Neural cell (in vitro differentiated cells): ENCODE results near the gene TPSG1.

Experiments used
- CTCF ChIP-seq: fragments of 450-650 bp; IDR thresholded peaks from 2 replicates; pipeline ENCODE4 v1.5.1; 2014; ENCODE audit warnings: antibody characterized with exemption, mild to moderate bottlenecking, moderate library complexity; ENCODE audit not compliant: poor library complexity, severe bottlenecking
- EP300 ChIP-seq: fragments of 450-650 bp; conservative IDR thresholded peaks from 2 replicates; pipeline ENCODE4 v1.6.1; 2014; ENCODE audit warnings: antibody characterized with exemption, mild to moderate bottlenecking, moderate library complexity; ENCODE audit not compliant: poor library complexity, severe bottlenecking
- EZH2 ChIP-seq: fragments of 200-600, 300-800 bp; shearing (Covaris generic), sonication (generic); IDR thresholded peaks from 2 replicates; pipeline ENCODE4 v1.6.1; 2014; ENCODE audit warnings: antibody characterized with exemption, low read length, borderline replicate concordance, mild to moderate bottlenecking; ENCODE audit not compliant: insufficient read depth, poor library complexity, severe bottlenecking
- POLR2AphosphoS5 ChIP-seq: IDR thresholded peaks from 2 replicates; pipeline ENCODE4 v1.6.1; 2012
- REST ChIP-seq: IDR thresholded peaks from 2 replicates; pipeline ENCODE4 v1.6.1; 2012; ENCODE audit warnings: borderline replicate concordance
- SMC3 ChIP-seq: fragments of 450-650 bp; conservative IDR thresholded peaks from 2 replicates; pipeline ENCODE4 v1.6.1; 2014; ENCODE audit warnings: antibody characterized with exemption, mild to moderate bottlenecking, moderate library complexity; ENCODE audit not compliant: poor library complexity

GRCh38 chr16:1217526-1217925, 7.5 kb downstream of the TPSG1 start:
- TF ChIP-seq EP300, result no peak
- TF ChIP-seq CTCF, result no peak
- TF ChIP-seq POLR2AphosphoS5, result no peak
- TF ChIP-seq EZH2, result no peak
- no peak for TF ChIP-seq REST
- no peak for TF ChIP-seq SMC3
